HG02763 (cell line): Measurements from ENCODE around the gene PTEN.
"Not testable (repeated sequence)": the region's sequence is repeated elsewhere in the genome, so short reads cannot be mapped to it uniquely, and the experiment has no call there.

Source experiments
- ATAC-seq: cut with Tn5 transposase; IDR thresholded peaks from one replicate; pipeline ENCODE4 v1.9.1; 2021; ENCODE audit warnings: mild to moderate bottlenecking, moderate library complexity; ENCODE audit not compliant: unreplicated experiment

Gene PTEN

DNA sequence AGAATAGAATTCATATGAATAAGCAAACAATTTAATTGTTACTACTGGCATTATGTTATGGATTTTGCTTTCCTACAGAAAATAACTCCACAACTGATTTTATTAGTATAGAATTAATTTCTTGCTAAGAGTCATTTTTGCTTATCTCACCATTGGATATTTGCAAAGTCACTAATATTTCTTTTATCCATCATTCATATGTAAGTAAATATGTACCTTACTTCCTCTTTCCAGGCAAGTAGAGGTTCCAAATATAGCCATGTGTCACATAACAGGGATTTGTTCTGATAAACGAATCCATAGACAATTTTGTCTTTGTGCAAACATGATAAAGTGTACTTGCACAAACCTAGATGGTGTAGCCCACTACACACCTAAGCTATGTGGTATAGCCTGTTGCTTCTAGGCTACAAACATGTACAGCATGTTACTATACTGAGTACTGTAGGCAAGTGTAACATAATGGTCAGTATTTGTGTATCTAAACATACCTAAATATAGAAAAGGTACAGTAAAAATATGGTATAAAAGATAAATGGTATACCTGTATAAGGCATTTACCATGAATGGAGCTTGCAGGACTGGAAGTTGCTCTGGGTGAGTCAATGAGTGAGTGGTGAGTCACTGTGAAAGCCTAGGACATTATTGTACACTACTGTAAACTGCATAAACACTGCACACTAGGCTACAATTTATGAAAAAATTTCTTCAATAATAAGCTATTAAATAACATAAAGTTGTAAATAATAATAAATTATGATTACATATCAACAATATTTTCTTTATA, 18.4 kb upstream of the PTEN start:
- no peak for ATAC-seq

DNA sequence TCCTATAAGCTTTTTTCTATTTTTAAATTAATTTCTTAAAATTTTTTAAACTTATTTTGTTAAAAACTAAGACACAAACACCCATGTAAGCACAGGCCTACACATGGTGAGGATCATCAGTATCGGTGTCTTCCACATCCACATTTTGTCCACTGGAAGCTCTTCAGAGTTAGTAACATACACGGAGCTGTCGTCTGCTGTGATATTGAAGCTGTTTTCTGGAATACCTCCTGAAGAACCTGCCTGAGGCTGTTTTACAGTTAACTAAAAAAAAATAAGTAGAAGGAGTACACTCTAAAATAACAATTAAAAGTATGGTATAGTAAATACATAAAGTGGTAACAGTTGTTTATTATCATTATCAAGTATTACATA, 17.8 kb upstream of the PTEN start:
- no peak for ATAC-seq

DNA sequence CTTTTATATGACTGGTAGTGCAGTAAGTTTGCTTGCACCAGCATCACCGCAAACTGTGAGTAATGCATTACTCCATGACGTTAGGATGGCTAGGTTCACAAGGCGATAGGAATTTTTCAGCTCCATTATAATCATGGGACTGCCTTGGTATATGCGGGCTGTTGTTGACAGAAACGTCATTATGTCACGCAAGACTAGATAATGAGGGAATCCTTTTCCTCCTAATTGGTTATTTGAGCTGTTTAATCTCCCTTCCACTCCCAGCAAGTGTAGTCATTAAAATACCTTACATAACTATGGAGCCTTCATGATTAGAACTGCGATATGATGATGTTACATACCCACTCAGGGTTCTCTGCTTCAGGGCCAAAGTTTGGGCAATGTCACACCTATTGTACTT, 17.4 kb upstream of the PTEN start:
- no peak for ATAC-seq

DNA sequence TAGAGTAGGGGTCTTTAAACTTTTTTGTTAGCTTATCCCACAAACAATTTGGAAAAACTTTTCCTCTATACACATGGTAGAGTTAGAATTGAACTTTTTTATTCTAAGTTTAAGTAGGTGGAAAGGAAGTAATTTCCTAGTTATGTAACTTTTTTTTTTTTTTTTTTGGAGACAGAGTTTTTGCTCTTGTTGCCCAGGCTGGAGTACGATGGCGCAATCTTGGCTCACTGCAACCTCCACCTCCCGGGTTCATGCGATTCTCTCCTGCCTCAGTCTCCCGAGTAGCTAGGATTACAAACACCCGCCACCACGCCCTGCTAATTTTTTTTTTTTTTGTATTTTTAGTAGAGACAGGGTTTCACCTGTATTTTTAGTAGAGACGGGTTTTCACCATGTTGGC, 16.7 kb upstream of the PTEN start:
- not testable (repeated sequence) for ATAC-seq

DNA sequence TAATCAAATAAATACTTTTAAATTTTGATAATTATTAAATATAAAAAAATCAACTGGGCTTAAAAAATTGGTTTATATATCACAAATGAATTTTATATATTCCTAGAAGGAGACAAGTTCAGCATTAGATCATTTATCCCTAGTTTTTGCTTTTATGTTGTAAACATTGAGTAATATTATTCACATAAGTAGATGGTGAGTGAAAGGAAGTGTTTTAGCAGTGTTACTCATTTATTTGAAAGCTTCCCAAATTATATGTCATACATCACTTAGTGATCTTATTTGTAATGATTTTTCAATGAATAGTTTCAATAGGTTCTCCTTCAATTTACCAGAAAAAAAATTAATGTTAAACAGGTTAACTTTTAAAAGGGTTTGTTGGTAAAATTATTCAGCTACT, 15.9 kb upstream of the PTEN start:
- ATAC-seq = no peak

DNA sequence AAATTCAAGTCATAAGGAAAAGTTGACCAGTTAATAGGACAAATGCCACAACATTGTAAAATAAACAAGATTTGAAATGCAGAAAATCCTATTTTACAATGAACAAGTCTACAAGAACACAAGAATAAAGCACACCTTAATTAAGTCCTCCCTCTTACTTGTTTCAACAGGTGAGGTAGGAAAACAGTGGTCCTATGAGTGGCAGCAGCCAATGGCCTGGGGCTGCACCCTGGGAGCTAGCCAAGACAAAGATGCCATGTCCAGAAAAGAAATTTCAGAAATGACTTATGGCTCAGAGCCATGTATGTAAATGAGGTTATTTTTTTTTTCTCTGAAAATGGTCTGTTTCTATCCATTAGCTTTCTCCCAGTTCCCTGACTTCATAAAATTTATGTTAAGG, 14.4 kb upstream of the PTEN start:
- ATAC-seq = no peak

DNA sequence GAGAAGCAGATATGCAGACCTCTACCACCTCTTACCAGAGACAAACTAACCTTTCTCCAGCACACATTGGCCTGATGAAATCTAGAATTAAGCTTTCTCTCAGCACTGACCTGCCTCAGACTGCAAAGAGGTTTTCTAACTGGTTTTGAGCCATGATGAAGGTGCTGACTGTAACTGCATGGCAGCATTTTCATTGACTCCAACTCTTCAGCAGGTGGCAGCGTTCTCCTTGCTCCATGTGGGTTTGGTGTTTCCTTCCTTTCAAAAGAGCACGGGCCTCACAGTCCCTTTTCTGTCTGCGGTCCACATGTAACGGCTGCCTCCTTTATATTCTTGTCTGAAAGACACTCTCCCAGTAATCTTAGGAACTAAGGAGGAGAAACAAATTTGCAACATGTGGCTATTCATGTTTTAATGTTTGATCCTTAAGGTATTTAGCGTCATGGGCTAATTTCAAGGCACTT, 12.7 kb upstream of the PTEN start:
- ATAC-seq = no peak

DNA sequence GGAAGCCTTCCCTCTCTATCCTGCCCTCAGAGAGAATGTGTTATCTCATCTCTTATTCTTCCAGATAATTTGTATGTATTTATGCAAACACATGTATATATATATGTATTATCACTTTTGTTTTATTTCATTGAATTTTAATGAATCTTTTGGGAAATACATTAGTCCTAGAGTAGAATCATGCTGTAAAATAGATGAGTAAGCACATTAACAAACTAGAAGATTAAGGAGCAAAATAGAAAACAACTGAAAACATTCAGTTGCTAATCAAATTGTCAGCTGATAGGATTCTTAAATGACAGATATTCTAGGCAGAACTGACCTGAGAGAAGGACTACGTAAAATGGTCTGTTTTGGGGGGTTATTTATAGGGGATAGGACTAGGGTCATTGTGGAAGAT, 11.3 kb upstream of the PTEN start:
- no peak for ATAC-seq

DNA sequence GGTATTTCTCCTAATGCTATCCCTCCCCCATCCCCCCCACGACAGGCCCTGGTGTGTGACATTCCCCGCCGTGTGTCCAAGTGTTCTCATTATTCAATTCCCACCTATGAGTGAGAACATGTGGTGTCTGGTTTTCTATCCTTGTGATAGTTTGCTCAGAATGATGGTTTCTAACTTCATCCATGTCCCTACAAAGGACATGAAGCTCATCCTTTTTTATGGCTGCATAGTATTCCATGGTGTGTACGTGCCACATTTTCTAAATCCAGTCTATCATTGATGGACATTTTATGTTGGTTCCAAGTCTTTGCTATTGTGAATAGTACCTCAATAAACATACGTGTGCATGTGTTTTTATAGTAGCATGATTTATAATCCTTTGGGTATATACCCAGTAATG, 8.2 kb upstream of the PTEN start:
- not testable (repeated sequence) for ATAC-seq

DNA sequence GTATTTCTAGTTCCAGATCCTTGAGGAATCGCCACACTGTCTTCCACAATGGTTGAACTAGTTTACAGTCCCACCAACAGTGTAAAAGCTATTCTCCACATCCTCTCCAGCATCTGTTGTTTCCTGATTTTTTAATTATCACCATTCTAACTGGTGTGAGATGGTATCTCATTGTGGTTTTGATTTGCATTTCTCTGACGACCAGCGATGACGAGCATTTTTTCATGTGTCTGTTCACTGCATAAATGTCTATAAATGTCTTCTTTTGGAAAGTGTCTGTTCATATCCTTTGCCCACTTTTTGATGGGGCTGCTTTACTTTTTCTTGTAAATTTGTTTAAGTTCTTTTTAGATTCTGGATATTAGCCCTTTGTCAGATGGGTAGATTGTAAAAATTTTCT, 7.8 kb upstream of the PTEN start:
- ATAC-seq = not testable (repeated sequence)

DNA sequence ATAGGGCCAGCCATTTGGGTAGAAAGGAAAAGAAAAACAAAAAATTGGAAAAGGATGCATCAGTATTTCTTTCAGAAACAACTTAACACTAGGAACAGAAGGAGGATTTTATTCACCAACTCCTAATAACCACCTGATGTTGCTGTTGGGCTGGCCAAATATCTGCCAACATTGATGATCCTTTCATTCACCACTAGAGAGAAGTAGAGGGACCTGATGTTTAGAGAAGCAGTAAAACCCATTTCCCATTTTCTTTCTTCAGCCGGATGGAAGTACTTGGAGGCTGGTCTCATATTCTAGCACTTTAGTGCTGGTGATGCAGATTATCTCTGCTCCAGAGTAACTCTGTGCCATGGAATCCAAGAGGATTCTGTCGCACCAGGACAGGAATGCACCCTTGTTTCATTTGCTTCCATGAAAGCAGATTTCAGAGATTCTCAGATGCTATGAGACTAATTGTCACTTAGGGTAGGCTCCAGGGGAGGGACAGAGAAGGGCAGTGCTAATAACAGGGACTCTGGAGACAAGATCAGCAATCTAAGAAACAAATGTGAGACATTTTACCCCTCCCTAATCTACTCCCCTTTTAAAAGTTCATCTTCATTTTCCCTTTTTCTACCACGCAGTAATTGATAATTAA, 3.1 kb upstream of the PTEN start:
- ATAC-seq = no peak

DNA sequence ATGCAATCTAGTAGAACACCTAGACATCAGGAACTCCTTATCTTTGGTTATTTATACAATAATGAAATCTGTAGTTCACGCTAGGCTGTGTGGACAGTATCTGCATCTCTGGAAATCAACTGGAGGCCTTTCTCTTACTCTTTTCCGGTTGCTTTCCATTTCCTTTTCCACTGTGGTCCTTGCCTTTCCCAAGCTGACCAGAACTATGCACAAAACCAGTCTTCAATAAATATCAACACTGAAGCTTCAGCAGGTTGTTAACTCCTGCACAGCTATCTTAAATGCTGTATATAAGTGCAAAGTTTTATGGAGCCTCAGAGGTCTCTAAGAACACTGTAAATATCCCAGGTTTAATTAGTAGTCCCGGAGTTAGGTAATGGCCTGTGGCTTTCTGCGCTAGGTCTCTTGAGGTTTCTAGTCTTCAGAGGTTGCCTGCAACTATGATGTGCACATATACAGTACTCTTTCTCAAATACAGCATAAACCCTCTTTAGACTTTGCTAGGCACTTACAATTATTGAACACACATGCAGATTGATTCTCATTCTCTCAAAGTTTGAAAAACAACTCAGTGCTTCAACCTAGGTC, 2.5 kb upstream of the PTEN start:
- no peak for ATAC-seq

DNA sequence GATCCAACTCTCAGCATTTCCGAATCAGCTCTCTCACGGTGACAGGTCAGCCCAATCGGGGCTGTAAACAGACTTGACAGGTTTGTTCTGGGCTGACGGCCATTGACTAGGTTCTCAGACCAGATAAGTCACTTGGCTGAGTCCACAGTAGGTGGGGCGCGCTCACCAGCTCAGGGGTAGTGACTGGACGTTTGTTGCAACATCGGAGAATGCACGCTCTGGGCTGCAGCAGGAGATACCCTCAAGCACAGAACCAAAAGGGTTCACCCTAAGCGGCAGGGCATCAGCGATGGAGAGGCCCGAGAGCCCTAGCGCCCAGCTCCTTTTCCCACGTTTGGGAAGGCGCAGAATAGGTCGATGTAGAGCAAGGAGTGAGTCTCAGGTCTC, 1.9 kb upstream of the PTEN start:
- peak; percentile 16 for ATAC-seq

DNA sequence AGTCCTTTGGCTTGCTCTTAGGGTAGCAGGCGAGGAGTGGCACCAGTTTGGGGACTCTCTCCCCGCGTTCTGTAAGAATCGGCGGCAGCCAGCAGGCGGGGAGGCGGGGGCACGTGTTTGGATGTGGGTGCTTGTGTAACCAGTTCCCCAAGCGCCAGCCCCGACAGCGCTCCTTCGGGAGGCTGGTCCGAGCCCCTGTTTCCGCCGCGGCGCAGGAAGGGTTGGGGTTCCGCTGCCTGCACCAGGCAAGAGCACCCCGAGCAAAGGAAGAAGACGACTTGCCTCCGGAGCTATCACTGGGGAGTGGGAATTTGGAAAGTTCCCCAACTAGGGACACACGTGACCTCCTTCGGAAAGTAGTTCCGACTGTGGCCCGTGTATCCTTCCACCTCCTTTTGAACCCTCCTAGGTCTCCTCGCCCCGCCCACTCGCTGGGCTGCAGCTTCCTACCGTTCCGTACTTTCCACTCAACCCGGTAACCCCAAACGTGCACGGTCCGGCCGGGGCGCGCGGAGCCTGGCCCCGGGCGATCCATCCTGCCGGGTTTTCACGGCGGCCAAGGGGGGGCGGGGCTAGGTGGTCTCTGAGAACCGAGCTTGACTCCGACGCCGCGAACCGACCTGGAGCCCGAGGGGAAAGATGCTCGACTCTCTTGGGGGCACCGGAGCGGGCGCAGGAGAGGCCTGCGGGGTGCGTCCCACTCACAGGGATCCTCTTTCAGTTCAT, 1.3 kb upstream of the PTEN start:
- ATAC-seq = peak; percentile 53

DNA sequence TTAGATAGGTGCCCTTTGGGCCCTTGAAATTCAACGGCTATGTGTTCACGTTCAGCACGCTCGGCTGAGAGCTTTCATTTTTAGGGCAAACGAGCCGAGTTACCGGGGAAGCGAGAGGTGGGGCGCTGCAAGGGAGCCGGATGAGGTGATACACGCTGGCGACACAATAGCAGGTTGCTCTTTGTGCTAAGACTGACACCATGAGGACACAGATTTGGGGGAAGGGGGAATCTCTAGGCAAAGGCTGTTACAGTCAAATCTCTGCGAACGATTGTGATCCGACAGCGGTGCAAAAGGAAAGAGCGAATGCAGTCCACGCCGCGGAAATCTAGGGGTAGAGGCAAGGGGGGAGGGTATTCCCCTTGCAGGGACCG, 759 bp upstream of the PTEN start:
- peak; percentile 6 for ATAC-seq

DNA sequence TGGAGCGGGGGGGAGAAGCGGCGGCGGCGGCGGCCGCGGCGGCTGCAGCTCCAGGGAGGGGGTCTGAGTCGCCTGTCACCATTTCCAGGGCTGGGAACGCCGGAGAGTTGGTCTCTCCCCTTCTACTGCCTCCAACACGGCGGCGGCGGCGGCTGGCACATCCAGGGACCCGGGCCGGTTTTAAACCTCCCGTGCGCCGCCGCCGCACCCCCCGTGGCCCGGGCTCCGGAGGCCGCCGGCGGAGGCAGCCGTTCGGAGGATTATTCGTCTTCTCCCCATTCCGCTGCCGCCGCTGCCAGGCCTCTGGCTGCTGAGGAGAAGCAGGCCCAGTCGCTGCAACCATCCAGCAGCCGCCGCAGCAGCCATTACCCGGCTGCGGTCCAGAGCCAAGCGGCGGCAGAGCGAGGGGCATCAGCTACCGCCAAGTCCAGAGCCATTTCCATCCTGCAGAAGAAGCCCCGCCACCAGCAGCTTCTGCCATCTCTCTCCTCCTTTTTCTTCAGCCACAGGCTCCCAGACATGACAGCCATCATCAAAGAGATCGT, 598 bp downstream of the PTEN start:
- ATAC-seq = not testable (repeated sequence)

DNA sequence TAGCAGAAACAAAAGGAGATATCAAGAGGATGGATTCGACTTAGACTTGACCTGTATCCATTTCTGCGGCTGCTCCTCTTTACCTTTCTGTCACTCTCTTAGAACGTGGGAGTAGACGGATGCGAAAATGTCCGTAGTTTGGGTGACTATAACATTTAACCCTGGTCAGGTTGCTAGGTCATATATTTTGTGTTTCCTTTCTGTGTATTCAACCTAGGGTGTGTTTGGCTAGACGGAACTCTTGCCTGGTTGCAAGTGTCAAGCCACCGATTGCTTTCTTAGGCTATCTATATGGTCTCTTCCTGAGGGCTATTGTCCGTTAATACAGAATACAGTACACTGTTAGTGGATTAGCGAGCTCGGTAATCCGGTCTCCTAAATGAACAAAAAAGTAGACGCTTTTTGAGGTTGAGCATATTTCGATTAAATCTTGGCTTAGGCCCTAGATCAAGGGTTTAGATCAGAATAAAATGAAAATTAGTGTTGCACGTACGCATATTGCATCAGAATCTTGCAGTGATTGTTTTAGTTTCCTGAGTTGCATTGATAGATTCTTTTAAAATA, 1.2 kb downstream of the PTEN start:
- no peak for ATAC-seq

DNA sequence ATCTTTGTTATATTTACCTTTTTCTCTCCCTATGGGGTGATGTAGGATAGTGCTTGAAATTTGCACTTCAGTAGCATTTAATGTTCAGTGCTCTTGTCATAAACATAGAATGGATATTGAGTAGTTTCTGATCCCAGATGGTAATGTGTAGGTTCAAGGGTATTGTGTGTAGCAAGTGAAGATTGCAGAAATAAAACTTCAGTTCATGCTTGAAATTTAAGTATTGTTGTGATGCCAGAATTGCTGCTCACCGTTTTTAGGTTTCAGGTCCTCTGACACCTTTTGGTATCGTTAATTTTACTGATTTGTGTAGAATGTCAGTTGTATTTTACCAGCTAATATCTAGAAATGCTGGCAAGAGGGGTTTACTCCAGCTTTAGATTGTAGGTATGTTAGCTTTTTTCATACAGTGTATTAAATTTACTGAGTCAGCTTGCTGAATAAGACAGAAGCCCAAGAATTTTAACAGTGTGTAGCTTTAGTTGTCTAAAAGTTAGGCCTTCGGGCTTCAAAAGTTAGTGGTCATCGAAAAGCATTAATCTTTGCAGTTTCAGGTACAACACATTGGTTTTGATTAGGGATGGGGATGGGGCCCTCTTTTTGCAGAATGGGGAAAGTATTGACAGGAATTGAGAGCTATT, 1.9 kb downstream of the PTEN start:
- ATAC-seq = no peak

DNA sequence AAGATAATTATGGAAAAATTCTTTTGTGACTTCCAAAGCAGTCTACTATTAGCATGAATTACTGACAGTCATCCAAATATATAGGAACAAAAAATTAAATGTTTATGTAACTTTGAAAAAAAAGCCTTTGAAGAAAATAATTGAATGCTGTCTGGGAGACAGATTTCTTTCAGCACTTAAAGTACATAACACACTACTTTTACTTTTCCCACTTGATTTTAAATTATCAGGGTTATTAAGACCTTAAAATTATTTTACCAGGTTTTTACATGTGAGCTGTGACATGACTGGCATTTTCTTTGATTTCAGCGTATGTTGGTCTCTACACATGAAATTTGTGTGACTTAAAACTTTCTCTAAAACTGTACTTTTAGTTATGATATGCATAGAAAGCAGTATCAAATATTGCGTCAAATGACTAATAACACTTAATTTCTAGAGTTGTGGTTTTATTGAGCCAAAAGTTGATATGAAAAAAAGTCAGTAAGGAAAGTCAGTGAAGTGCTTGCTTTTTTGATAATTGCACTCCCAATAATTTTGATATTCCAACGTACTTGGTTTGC, 3.1 kb downstream of the PTEN start:
- ATAC-seq = no peak

DNA sequence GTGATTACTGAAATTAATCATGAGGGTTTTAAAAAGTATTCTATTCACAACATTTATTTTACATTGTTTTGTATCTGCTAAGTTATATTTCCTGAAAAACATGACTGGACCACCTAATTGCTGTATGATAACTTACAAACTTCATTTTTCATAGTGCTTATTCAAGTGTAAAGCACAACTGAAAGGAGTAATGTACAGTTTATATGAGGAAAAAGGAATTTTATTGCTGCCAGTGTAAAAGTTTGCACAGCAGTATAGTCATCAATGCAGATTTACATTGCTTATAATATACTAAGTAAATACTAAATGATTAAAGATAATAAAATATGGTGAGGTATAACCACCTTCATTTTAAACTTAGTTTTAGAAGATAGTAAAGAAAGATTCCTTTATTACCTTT, 4.0 kb downstream of the PTEN start:
- ATAC-seq = no peak
